HepG2 (cell line): Measurements from ENCODE around the gene TM4SF18.

Experiments
- GFI1 ChIP-seq: sonication (generic); formaldehyde crosslinking; IDR thresholded peaks from 2 replicates; pipeline ENCODE4 v1.5.0; 2020; ENCODE audit warnings: missing genetic modification reagents, mild to moderate bottlenecking, borderline replicate concordance
- ZZZ3 ChIP-seq: sonication (generic); formaldehyde crosslinking; IDR thresholded peaks from 2 replicates; pipeline ENCODE4 v1.4.0; 2020; ENCODE audit warnings: missing genetic modification reagents, mild to moderate bottlenecking, borderline replicate concordance
- TF ChIP-seq, protein P1 (sequence below): sonication (generic); formaldehyde crosslinking; IDR thresholded peaks from 2 replicates; pipeline ENCODE4 v1.5.0; 2020; ENCODE audit warnings: mild to moderate bottlenecking, missing genetic modification reagents, moderate library complexity
- TF ChIP-seq, protein P2 (sequence below): sonication (generic); formaldehyde crosslinking; IDR thresholded peaks from 2 replicates; pipeline ENCODE4 v1.4.0; 2020; ENCODE audit warnings: mild to moderate bottlenecking, missing genetic modification reagents

DNA sequence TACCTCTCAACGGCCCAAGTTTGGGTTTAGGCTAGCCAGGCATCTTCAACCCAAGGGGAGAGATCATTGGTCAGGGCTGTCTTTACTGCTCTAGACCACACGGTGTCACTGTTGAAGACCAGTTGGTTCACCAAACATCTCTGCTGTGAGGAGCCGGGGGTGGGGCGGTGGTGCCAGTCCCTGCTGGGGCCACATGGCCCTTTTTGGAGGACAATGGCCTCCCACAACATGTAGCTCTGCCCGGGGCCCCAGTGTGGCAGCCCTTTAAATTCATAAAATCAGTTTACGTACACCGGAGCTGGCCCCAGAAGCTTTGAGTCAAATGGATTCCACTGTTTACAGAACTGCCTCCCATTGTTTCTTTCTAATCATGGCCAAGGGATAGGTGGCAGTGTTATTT is 19.1 kb upstream of the TM4SF18 start:
- TF ChIP-seq, protein P1, sequence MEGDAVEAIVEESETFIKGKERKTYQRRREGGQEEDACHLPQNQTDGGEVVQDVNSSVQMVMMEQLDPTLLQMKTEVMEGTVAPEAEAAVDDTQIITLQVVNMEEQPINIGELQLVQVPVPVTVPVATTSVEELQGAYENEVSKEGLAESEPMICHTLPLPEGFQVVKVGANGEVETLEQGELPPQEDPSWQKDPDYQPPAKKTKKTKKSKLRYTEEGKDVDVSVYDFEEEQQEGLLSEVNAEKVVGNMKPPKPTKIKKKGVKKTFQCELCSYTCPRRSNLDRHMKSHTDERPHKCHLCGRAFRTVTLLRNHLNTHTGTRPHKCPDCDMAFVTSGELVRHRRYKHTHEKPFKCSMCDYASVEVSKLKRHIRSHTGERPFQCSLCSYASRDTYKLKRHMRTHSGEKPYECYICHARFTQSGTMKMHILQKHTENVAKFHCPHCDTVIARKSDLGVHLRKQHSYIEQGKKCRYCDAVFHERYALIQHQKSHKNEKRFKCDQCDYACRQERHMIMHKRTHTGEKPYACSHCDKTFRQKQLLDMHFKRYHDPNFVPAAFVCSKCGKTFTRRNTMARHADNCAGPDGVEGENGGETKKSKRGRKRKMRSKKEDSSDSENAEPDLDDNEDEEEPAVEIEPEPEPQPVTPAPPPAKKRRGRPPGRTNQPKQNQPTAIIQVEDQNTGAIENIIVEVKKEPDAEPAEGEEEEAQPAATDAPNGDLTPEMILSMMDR (CRISPR knock-in tag), result peak; percentile 94
- TF ChIP-seq, protein P2, sequence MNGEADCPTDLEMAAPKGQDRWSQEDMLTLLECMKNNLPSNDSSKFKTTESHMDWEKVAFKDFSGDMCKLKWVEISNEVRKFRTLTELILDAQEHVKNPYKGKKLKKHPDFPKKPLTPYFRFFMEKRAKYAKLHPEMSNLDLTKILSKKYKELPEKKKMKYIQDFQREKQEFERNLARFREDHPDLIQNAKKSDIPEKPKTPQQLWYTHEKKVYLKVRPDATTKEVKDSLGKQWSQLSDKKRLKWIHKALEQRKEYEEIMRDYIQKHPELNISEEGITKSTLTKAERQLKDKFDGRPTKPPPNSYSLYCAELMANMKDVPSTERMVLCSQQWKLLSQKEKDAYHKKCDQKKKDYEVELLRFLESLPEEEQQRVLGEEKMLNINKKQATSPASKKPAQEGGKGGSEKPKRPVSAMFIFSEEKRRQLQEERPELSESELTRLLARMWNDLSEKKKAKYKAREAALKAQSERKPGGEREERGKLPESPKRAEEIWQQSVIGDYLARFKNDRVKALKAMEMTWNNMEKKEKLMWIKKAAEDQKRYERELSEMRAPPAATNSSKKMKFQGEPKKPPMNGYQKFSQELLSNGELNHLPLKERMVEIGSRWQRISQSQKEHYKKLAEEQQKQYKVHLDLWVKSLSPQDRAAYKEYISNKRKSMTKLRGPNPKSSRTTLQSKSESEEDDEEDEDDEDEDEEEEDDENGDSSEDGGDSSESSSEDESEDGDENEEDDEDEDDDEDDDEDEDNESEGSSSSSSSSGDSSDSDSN (CRISPR knock-in tag), result no peak
- TF ChIP-seq ZZZ3, result no peak
- TF ChIP-seq GFI1, result 0 out of 2 replicates have a peak, but pooled peaks have one; percentile 25
